Parathyroid adenoma (tissue), 2 donors: ENCODE data around the gene KIF26A.

Experiments used
- H2AFZ ChIP-seq: fragments of 300-600 bp; sonication (generic); one replicate; pipeline ENCODE4 v1.7.0; 2017; ENCODE audit warnings: antibody characterized with exemption, mild to moderate bottlenecking
- H3K27ac ChIP-seq: fragments of 300-600 bp; sonication (generic); one replicate; pipeline ENCODE4 v1.7.0; 2017
- H3K27me3 ChIP-seq: fragments of 300-600 bp; sonication (generic); one replicate; pipeline ENCODE4 v1.7.0; 2017; ENCODE audit warnings: low read length; ENCODE audit not compliant: control insufficient read depth, insufficient read depth
- H3K36me3 ChIP-seq: fragments of 300-600 bp; sonication (generic); one replicate; pipeline ENCODE4 v1.7.0; 2017; ENCODE audit warnings: low read length; ENCODE audit not compliant: control insufficient read depth, insufficient read depth
- H3K4me1 ChIP-seq: fragments of 300-600 bp; sonication (generic); one replicate; pipeline ENCODE4 v1.7.0; 2017; ENCODE audit warnings: control low read depth
- H3K4me2 ChIP-seq: fragments of 300-600 bp; sonication (generic); one replicate; pipeline ENCODE4 v1.7.0; 2017; ENCODE audit warnings: low read length
- H3K4me3 ChIP-seq: fragments of 300-600 bp; sonication (generic); one replicate; pipeline ENCODE4 v1.7.0; 2017; ENCODE audit warnings: low read depth, low read length
- H3K79me2 ChIP-seq: fragments of 300-600 bp; sonication (generic); one replicate; pipeline ENCODE4 v1.7.0; 2017; ENCODE audit warnings: control low read depth
- H3K9ac ChIP-seq: fragments of 300-600 bp; sonication (generic); one replicate; pipeline ENCODE4 v1.7.0; 2017; ENCODE audit warnings: mild to moderate bottlenecking
- H3K9me3 ChIP-seq: fragments of 300-600 bp; sonication (generic); one replicate; pipeline ENCODE4 v1.7.0; 2017; ENCODE audit warnings: low read length; ENCODE audit not compliant: control insufficient read depth
- TF ChIP-seq, protein P1 (sequence below): fragments of 300-600 bp; sonication (generic); IDR thresholded peaks from one replicate; pipeline ENCODE4 v1.7.0; 2017; ENCODE audit warnings: antibody characterized with exemption, mild to moderate bottlenecking
- donor health status: primary hyperparathyroidism.

KIF26A gene

DNA sequence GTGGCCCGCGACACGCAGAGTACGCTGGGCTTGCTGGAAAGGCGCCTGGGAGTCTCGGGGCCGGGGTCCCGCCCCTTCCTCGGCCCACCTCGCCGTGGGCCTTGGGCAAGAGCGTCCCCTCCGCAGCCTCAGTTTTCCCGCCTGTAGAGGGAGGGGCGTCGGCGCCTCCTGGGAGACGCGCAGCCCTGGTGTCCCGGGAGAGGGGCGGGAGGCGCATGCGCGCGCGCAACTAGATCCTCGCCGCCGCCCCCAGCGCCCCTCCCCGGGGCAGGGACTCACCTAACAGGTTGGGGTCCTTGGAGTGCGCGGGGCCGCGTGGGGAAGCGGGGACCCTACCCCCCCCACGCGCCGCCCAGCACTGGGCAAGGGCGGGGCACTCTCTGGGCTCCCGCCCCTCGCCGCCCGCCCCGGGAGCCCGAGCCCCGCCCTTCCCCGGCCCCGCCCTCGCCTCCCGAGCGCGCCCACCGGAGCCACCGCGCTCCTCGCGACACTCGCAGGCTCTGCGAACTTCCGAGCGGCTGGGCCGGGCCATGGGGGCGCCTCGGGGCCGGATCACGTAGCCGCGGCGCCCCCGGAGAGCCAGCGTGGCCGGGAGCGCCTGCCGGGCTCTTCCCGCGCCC, at the start of gene KIF26A:
KIF26A (plus strand) TSS at position 490 of the 620 bp plus-strand sequence. CDS start 136 bp downstream, outside the sequence.
- Histone ChIP-seq H3K27ac (peak within 1 kb of the TSS; percentile 11), H3K4me3 (peak within 1 kb of the TSS; percentile 48), H3K9me3 (no peaks in the 10 kb centered on the region), H3K27me3 (peaks cover 7% of the 10 kb centered on the region), H3K79me2 (no peaks in the 10 kb centered on the region), H3K36me3 (no peaks in the 10 kb centered on the region), H3K4me2 (peak within 1 kb of the TSS; percentile 86), H2AFZ (peak within 1 kb of the TSS; percentile 80), H3K9ac (no peak within 1 kb of the TSS), H3K4me1 (peaks cover 6% of the 10 kb centered on the region)
- TF ChIP-seq, protein P1, sequence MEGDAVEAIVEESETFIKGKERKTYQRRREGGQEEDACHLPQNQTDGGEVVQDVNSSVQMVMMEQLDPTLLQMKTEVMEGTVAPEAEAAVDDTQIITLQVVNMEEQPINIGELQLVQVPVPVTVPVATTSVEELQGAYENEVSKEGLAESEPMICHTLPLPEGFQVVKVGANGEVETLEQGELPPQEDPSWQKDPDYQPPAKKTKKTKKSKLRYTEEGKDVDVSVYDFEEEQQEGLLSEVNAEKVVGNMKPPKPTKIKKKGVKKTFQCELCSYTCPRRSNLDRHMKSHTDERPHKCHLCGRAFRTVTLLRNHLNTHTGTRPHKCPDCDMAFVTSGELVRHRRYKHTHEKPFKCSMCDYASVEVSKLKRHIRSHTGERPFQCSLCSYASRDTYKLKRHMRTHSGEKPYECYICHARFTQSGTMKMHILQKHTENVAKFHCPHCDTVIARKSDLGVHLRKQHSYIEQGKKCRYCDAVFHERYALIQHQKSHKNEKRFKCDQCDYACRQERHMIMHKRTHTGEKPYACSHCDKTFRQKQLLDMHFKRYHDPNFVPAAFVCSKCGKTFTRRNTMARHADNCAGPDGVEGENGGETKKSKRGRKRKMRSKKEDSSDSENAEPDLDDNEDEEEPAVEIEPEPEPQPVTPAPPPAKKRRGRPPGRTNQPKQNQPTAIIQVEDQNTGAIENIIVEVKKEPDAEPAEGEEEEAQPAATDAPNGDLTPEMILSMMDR, result no peak

DNA sequence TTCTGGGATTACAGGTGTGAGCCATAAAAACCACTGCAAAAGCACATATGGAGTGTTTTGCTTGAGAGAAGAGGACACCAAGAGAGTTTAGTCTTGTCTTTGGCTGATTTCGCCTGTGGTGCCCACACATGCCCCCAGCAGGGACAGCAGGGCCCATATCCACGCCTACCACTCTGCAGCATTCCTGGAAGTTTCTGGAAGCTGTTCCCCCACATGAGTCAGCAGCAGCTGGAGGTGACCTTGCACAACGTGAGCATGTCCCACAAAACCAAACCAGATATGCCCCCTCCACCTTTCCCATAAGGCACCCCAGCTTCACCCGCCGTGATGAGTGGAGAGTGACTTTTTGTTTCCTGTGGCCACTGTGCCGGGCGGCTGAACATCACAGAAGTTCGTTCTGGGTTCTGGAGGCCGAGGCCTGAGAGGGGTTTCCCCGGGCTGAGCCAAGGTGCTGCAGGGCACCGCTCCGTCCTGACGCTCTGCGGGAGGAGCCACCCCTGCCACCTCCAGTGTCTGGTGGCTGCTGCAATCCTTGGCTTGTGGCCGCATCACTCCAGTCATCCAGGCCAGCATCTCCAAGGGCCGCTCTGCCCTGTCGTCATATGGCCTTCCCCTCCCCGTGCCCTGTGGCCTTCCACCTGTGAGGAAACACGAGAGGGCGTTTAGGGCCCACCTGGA, 48.2 kb upstream of the KIF26A start:
- TF ChIP-seq, protein P1, result no peak
- no peak overlapping the region for H3K4me2 ChIP-seq

DNA sequence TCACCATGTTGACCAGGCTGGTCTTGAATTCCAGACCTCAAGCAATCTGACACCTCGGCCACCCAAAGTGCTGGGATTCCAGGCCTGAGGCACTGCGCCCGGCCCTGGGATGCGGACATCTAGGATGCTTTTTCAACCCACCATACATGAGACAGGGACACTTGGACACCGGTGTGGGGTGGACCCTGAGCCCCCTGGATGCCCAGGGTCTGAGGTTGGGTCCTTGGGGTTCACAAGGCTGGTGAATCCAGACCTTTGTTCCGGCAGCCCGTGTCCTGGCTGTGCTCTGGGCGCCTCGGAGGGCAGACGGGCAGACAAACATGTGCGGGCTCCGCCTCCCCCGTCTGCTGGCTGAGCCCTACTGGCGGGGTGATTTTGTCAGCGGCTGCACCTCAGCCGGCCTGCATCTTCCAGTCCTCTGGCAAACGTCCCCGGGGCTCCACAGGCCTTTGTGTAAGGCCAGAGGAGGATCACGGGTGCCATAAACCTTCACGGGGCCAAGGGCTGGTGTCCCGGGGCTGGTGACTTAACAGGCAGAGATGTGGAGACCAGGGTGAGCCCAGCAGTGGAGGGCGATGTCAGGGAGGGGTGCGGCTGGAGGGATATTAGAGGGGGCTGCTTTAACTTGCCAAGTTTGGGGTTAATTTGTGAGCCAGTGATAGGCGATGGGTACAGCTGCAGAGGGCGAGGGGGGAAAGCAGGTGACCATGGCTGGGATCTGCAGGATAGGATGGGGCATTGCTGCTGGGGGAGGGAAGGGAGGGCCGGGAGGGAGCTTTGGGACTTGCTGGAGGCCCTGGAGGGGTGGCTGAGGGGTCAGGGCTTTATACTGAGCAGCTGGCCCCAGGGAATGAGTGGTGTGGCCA, 47.1 kb upstream of the KIF26A start:
- H3K27ac ChIP-seq, result no peak overlapping the region
- no peak overlapping the region for H3K9ac ChIP-seq
- H3K9me3 ChIP-seq, result no peaks in the 10 kb centered on the region
- no peak overlapping the region for H3K4me2 ChIP-seq
- H2AFZ ChIP-seq, result no peak overlapping the region
- no peaks in the 10 kb centered on the region for H3K36me3 ChIP-seq
- H3K4me3 ChIP-seq, result no peak overlapping the region
- peaks cover 3% of the 10 kb centered on the region for H3K4me1 ChIP-seq
- H3K79me2 ChIP-seq, result no peaks in the 10 kb centered on the region
- no peaks in the 10 kb centered on the region for H3K27me3 ChIP-seq
- TF ChIP-seq, protein P1, result no peak

More for the DNA sequence above, 48.2 kb upstream of the KIF26A start:
- Histone ChIP-seq H3K27ac (no peak overlapping the region), H3K36me3 (no peaks in the 10 kb centered on the region), H3K79me2 (no peaks in the 10 kb centered on the region), H3K4me3 (no peak overlapping the region), H3K9me3 (no peaks in the 10 kb centered on the region), H2AFZ (no peak overlapping the region), H3K4me1 (peaks cover 3% of the 10 kb centered on the region), H3K27me3 (no peaks in the 10 kb centered on the region), H3K9ac (no peak overlapping the region)

DNA sequence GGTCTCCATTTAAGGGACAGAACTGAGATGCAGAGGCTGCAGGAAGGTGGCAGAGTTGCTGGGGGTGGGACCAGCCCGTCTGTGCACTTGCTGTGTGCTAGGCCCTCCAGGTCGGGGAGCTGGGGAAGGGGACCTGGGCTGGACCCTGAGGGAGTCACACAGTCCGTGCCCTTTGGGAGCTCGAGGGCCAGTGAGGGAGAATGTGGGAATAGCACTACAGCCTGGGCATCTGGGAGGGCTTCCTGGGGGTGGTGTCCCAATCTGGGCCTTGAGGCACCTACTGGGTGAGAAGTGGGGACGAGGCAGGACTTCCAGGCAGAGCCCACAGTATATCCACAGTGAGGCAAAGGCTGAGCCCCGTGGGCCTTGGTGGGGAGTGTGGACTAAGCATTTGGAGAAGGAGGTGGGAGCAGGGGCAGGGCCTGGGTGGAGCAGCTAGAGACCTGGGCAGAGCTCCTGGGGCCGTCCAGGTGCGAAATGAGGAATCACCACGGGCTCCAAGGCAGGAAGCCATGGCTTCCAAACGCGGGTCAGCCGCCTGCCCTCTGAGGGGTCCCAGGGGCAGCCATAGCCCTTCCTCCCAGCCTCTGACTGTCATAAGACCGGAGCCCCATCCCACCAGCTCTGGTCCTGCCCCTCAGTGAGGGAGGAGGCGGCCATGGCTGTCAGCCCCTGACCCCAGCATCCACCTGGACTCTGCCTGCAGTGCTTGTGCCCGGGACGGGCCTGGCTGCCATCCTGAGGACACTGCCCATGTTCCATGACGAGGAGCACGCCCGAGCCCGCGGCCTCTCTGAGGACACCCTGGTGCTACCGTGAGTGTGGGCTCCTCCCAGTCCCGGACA, 46.2 kb upstream of the KIF26A start:
- Histone ChIP-seq H3K9me3 (no peaks in the 10 kb centered on the region), H3K4me1 (peaks cover 3% of the 10 kb centered on the region), H2AFZ (no peak overlapping the region), H3K4me2 (no peak overlapping the region), H3K27ac (no peak overlapping the region), H3K4me3 (no peak overlapping the region), H3K27me3 (no peaks in the 10 kb centered on the region), H3K79me2 (no peaks in the 10 kb centered on the region), H3K9ac (no peak overlapping the region), H3K36me3 (no peaks in the 10 kb centered on the region)
- TF ChIP-seq, protein P1, result no peak
